NCI-H1436 (cell line): ENCODE data around the gene HARS1.
"Not testable (repeated sequence)": the region's sequence is repeated elsewhere in the genome, so short reads cannot be mapped to it uniquely, and the experiment has no call there.

Source experiments
- DNase-seq: peaks from one replicate; lab custom pipeline; 2025; lab: John Stamatoyannopoulos, UW

The HARS1 gene

DNA sequence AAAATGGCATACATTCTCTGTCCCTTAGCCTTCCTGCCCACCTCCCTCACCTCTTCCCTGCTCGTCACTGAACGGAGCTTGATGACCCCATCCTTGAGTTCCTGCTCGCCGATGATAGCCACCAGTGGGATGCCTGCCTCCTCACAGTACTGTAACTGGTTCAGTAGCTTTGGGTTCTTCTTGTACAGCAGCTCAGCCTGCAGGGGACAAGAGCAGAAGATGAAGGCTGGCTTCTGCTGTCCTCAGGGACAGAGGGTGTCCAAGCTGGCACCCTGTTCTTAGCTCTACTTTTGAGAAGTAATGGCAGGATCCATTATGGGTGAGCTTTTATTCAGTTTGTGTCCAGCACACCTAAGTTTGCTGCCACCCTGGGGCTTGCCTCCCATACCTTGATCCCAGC lies 16.5 kb downstream of the HARS1 start:
- no peak for DNase-seq

DNA sequence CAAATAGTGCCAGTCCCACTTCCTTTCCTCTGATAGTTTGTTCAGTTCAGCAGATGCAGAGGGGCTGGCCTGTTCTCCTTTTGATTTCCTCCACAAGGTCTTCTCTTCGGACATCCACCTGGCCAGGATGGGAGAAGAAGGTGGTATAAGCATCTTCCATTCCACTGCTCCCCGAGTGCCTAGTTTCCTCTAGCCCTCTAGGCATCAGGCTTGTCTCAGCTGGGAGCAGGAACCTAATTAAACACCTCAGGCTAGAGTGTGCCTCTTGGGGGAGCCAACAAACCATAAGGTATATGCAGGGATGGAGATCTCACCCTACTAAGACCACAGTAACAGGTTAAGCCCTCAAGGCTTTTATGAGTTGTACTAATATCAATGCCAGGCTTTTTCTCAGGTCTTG lies 17.0 kb downstream of the HARS1 start:
- no peak for DNase-seq

DNA sequence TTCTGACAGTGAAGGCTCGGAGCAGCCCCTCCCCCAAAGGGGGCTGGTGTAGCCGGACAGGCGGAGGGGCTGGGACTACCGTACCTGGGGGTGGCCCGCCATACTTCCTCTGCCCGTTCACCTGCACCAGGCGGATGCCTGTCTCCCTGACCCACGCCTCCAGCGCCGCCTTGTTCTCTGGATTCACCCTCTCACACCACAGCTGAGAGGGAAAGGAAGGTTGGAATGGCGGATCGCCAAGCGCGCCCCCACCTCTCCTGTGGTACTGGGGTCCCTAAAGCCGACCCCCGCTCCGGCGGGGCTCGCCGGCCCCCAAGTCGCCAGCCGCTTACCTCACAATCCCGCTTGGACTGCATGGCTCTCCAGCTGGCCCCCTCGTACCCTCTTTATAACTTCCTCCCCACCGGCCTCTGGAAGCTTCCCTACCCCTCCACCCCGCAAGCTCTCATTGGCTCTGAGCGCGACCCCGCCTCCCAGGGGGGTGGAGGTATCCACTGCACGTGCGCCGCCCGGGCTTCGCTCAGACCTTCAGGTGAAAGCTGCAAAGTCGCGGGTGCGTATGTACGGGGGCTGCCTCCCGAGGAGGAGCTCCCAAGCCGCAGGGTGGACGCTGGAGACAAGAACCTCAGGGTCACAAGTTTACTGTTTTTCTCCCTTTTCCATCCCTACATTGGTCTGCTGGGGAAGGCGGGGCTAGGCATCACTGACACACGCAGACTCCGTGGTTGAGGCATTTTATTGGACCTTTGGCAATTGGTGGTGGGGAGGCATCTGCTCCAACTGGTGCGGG lies 17.8 kb downstream of the HARS1 start, which contains the start of gene DND1:
Gene DND1, minus strand, starts transcription at position 390 of the 790 bp plus-strand sequence. Its CDS starts 34 bp downstream, at position 356.
- no peak for DNase-seq

- no peak for DNase-seq
Measured at GRCh38 chr5:140672455-140673186, 18.5 kb downstream of the HARS1 start.

- no peak for DNase-seq
Measured at GRCh38 chr5:140671472-140672125, 19.6 kb downstream of the HARS1 start.

GRCh38 chr5:140671035-140671434 lies 20.1 kb downstream of the HARS1 start:
- DNase-seq = not testable (repeated sequence)

DNA sequence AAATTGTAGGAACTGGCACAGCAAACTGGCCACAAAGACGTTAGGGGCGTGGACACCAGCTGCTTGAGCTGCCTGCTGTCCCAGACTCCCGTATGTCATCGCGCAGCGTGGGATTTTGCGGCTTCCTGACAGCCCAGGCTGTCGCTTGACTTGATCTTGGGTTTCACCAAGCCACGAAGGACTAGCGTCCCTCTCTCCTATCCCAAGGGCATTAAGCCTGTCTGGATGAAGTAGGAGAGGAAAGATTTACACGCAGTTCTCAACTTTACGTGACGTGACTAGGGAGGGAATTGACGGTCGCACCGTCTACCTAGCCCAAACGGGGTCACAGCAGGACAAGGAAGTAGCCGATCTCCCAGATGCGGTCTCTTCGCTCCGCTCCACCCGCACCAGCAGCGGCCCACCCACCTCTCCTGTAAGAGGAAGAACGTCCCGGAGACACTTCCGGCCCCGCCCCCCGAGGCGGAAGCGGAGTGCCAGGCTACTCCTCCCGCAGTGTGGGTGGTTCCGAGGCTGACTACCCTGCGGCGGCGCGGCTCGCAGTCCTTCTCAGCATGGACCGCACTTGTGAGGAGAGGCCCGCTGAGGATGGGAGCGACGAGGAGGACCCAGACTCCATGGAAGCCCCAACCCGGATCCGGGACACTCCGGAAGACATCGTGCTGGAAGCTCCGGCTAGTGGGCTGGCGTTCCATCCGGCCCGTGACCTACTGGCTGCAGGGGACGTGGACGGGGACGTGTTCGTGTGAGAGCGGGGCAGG lies 26.6 kb downstream of the HARS1 start, which contains the start of gene WDR55:
Gene WDR55, plus strand, starts transcription at position 546 of the 761 bp plus-strand sequence. Its CDS starts 9 bp downstream, at position 555.
- DNase-seq = peak; percentile 84

- DNase-seq = no peak
Measured at GRCh38 chr5:140664030-140664358, 27.2 kb downstream of the HARS1 start.

GRCh38 chr5:140660371-140660770 lies 30.8 kb downstream of the HARS1 start:
- DNase-seq = not testable (repeated sequence)

GRCh38 chr5:140658870-140659269 lies 32.3 kb downstream of the HARS1 start:
- no peak for DNase-seq

DNA sequence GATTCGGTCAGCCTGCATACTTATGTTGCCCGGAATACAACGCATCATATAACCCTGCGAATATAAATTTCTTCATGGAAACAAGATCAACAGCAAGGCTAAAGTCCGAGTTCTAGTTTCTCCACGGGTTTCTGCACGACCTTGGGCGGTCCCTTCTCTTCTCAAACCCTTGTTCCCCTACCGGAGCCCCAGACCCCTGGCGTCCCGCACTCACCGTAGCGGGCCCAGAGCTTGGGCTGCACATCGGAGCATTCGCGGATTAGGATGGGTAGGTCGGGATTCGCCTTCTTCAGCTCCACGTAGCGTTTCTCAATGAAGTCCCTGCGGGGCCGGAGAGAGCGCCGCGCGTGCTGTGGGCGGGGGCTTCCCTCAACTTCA lies 44.1 kb downstream of the HARS1 start:
- DNase-seq = no peak

DNA sequence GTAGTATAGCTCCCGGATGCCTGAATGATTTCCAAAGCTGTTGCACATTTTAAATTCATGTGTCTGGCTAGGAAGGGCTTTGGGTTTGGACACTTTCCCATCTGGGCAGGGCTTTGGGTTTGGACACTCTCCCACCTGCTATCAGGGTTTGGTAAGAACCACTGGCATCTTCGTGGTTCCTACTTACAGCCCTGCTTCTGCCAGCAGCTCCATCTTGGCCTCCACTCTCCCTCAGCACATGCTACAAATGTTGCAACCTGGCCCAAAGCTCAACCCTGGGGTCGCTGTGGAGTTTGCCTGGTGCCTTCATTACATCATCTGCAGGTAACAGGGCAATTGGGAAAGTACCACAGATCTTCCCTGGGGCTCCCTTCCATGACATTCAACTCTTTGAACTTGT lies 48.5 kb downstream of the HARS1 start:
- no peak for DNase-seq

GRCh38 chr5:140641716-140642115 lies 49.5 kb downstream of the HARS1 start:
- no peak for DNase-seq

GRCh38 chr5:140639148-140639981 lies 51.8 kb downstream of the HARS1 start, which contains the start of gene TMCO6:
TSS of gene TMCO6 (plus strand) at chr5:140639451. CDS start at chr5:140639528, 77 bp downstream.
- DNase-seq = peak; percentile 92

- not testable (repeated sequence) for DNase-seq
Measured at GRCh38 chr5:140638898-140639147, 52.3 kb downstream of the HARS1 start.

GRCh38 chr5:140637371-140638100 lies 53.6 kb downstream of the HARS1 start:
- no peak for DNase-seq

DNA sequence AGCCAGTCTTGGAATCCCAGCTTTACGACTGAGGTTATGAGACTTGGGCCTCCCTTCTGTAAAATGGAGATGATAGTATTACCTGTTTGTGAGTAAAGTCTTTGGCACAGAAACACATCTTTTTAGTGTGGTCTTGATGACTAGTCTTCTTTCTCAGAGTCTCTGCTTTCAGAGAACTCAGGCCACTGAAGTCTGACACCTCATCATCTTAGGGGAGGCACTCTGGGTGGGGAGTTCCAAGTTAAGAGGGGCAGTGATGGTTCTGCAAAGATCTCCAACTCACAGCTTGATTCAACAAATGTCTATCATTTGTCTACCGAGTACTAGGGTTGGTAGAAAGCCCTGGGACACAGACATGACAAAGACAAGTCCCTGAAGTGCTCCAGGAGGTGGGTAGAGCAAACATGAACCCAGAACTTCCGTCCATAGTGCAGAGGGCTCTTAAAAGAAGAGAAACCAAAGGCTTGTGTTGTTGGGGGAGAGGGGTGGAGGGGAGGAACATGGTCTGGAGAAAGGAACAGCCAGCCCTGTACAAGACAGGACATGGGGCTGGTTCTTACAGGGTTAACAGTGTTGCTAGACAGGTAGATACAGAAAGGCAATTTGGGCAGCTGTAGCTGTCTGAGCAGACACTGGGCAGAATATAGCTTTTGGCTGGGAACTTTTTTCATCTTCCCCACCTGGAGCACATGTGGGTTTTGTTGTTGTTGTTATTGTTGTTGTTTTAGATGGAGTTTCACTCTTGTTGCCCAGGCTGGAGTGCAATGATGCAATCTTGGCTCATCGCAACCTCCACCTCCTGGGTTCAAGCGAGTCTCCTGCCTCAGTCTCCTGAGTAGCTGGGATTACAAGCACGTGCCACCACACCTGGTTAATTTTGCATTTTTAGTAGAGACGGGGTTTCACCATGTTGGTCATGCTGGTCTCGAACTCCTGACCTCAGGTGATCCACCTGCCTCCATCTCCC lies 55.6 kb downstream of the HARS1 start:
- no peak for DNase-seq

GRCh38 chr5:140634103-140634502 lies 57.1 kb downstream of the HARS1 start:
- no peak for DNase-seq

DNA sequence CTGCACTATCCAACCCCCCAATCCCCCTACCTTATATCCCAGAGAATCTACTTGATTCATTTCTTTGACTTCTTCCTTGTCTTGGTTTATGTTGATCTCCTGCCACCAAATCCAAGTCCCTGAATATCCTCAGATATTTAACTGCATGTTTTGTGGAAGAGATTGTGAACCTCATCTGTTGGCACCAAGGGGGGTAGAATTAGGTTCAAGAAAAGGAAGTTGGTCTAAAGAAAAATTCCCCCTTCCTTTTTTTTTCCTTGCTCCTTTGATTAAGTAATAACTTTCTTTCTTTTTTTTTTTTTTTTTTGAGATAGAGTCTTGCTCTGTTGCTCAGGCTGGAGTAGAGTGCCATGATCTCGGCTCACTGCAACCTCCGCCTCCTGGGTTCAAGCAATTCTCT lies 57.7 kb downstream of the HARS1 start:
- no peak for DNase-seq
